NCI-H2107 (cell line): Measurements from ENCODE around the gene PATZ1.

Experiments used
- DNase-seq: peaks from one replicate; lab custom pipeline; 2025; lab: John Stamatoyannopoulos, UW

The PATZ1 gene

DNA sequence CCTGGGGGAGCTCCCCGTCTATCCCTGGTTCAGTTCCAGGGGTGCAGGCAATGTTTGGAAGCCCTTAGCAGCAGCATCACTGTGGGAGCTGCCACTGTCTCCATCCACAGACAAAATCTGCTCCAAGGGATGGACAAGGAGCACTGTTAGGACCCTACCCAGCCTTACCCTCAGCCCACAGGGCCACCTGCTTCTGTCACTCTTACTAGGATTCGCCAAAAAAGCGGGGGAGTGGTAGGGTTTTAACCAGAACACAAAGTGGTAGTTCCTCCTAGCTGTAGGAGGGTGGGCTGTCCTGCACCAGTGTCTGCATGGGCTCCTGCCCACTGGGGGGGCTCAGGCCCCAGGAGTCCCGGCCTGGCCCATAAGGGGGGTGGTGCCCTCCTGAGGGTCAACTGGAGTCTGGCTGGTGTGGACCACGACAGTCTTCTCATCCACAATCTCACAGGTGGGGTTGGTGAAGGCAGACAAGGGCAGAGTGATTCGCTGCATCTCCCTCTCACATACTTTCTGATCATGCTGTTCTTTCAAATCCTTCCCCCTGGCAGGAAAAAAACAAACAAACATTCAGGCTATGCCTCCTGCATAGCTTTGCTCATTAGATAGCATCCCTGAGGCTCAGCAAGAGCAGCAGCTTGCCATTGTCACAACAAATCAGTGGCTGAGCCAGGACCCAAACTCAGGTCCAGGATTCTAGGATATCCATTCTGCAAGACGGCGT lies 63.2 kb downstream of the PATZ1 start:
- DNase-seq, result no peak

DNA sequence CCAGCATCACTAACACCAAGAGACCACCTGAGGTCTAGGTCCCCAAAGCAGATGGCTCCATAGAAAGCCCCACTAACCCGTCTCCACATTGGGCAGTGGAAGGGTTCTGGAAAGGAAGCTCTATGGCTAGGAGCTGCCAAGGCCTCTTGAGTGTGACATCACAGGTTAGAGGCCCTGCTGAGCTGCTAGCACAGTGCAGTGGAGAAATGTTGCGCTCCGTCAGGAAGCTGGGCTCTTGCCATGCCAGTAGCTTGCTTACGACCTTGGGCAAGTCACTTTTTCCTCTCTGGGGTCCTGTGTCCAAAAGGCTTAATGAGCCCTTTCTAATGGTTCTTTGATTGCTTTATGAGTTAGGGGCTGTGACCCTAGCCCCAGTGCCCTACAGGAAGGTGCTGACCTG lies 64.4 kb downstream of the PATZ1 start:
- no peak for DNase-seq

- no peak for DNase-seq
These were observed 66.2 kb downstream of the PATZ1 start for GRCh38 chr22:31279821-31280505.

- no peak for DNase-seq
These were observed 66.8 kb downstream of the PATZ1 start for GRCh38 chr22:31279327-31279669.

DNA sequence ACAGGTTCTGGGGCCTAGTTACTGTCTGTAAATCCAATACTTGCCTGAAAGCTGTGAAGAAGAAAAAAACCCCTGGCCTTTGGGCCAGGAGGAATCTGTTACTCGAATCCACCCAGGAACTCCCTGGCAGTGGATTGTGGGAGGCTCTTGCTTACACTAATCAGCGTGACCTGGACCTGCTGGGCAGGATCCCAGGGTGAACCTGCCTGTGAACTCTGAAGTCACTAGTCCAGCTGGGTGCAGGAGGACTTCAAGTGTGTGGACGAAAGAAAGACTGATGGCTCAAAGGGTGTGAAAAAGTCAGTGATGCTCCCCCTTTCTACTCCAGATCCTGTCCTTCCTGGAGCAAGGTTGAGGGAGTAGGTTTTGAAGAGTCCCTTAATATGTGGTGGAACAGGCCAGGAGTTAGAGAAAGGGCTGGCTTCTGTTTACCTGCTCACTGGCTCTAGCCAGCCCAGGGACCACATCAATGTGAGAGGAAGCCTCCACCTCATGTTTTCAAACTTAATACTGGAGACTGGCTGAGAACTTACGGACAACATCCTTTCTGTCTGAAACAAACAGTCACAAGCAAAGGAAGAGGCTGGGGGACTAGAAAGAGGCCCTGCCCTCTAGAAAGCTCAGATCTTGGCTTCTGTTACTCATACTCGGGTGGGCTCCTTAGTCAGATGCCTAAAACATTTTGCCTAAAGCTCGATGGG lies 67.4 kb downstream of the PATZ1 start:
- DNase-seq, result no peak

GRCh38 chr22:31278151-31278621 lies 68.0 kb downstream of the PATZ1 start:
- no peak for DNase-seq

GRCh38 chr22:31277741-31278140 lies 68.4 kb downstream of the PATZ1 start:
- no peak for DNase-seq

DNA sequence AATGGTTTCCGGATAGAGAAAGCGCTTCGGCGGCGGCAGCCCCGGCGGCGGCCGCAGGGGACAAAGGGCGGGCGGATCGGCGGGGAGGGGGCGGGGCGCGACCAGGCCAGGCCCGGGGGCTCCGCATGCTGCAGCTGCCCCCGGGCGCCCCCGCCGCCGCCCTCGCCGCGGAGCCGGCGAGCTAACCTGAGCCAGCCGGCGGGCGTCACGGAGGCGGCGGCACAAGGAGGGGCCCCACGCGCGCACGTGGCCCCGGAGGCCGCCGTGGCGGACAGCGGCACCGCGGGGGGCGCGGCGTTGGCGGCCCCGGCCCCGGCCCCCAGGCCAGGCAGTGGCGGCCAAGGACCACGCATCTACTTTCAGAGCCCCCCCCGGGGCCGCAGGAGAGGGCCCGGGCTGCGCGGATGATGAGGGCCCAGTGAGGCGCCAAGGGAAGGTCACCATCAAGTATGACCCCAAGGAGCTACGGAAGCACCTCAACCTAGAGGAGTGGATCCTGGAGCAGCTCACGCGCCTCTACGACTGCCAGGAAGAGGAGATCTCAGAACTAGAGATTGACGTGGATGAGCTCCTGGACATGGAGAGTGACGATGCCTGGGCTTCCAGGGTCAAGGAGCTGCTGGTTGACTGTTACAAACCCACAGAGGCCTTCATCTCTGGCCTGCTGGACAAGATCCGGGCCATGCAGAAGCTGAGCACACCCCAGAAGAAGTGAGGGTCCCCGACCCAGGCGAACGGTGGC lies 69.5 kb downstream of the PATZ1 start:
- no peak for DNase-seq
